ENCODE data around the gene STX18. TPM values are rescaled to one million over a fixed set of nuclear protein-coding genes. Genes with fewer than 3 reads are reported as not detected.
"Not testable (repeated sequence)": the region's sequence is repeated elsewhere in the genome, so short reads cannot be mapped to it uniquely, and the experiment has no call there.

STX18 gene
- total RNA-seq, 1 experiment from 2014 or later, result 36.5 TPM

- intact Hi-C loops (cut with micrococcal nuclease; ENCODE audit: unreplicated experiment), result no loop called here
- CTCF ChIA-PET, result interaction anchor here (0.6 to 1.6 kb wide), 7 partner anchors 8 to 249 kb away, joined by 3 to 9 read pairs (median 6); no protein-coding TSS in a partner anchor
- no peak for DNase-seq
- no peaks in the 10 kb centered on the region for H3K9me3 ChIP-seq
- no peak overlapping the region for H3K27ac Mint-ChIP-seq (ENCODE audit: unreplicated experiment)
- H3K4me3 ChIP-seq (ENCODE audit: low read depth, low read length), result no peak overlapping the region
- POLR2A ChIA-PET, result no interaction called here
- peaks cover 22% of the 10 kb centered on the region for H3K4me1 Mint-ChIP-seq (ENCODE audit: low read depth, unreplicated experiment)
- H3K27me3 ChIP-seq (replicated peaks; ENCODE audit: control insufficient read depth, insufficient read depth, low read length), result no peaks in the 10 kb centered on the region
- no TSS peak for BruUV-seq (replicated peaks)
- no peaks in the 10 kb centered on the region for H3K9me3 Mint-ChIP-seq (ENCODE audit: unreplicated experiment)
- H3K36me3 ChIP-seq (ENCODE audit: control insufficient read depth, insufficient read depth, low read length), result no peaks in the 10 kb centered on the region
- H3K36me3 Mint-ChIP-seq (ENCODE audit: insufficient read depth, unreplicated experiment), result peaks cover 10% of the 10 kb centered on the region
- H3K4me1 ChIP-seq, result peaks cover 20% of the 10 kb centered on the region
- no peaks in the 10 kb centered on the region for H3K27me3 Mint-ChIP-seq (ENCODE audit: insufficient read depth, unreplicated experiment)
- TF ChIP-seq CTCF (IDR thresholded peaks at IDR 0.05; ENCODE audit: insufficient read depth in 1 of 2, low read depth in 1 of 2, low read length in 1 of 2, severe bottlenecking in 1 of 2, unreplicated experiment in 1 of 2), result no peak
- no peak overlapping the region for H3K4me3 Mint-ChIP-seq (ENCODE audit: unreplicated experiment)
These were observed 29.6 kb downstream of the STX18 start for GRCh38 chr4:4512282-4512681.

GRCh38 chr4:4510641-4511040, 31.2 kb downstream of the STX18 start:
- H3K4me3 Mint-ChIP-seq (ENCODE audit: unreplicated experiment); BruUV-seq (replicated peaks); POLR2A ChIA-PET; H3K4me3 ChIP-seq (ENCODE audit: low read depth, low read length); H3K27me3 ChIP-seq (replicated peaks; ENCODE audit: control insufficient read depth, insufficient read depth, low read length); H3K9me3 ChIP-seq; H3K36me3 Mint-ChIP-seq (ENCODE audit: insufficient read depth, unreplicated experiment); intact Hi-C loops (cut with micrococcal nuclease; ENCODE audit: unreplicated experiment); H3K27me3 Mint-ChIP-seq (ENCODE audit: insufficient read depth, unreplicated experiment); H3K9me3 Mint-ChIP-seq (ENCODE audit: unreplicated experiment); H3K36me3 ChIP-seq (ENCODE audit: control insufficient read depth, insufficient read depth, low read length); DNase-seq; H3K27ac Mint-ChIP-seq (ENCODE audit: unreplicated experiment): not testable (repeated sequence)
- CTCF ChIA-PET, result interaction anchor here (1.6 kb wide), 1 partner anchor 22 kb away, joined by 6 read pairs; no protein-coding TSS in a partner anchor
- H3K4me1 Mint-ChIP-seq (ENCODE audit: low read depth, unreplicated experiment), result peaks cover 22% of the 10 kb centered on the region
- H3K4me1 ChIP-seq, result peaks cover 20% of the 10 kb centered on the region

GRCh38 chr4:4509521-4509920, 32.3 kb downstream of the STX18 start:
- peaks cover 22% of the 10 kb centered on the region for H3K4me1 Mint-ChIP-seq (ENCODE audit: low read depth, unreplicated experiment)
- no peaks in the 10 kb centered on the region for H3K27me3 Mint-ChIP-seq (ENCODE audit: insufficient read depth, unreplicated experiment)
- intact Hi-C loops (cut with micrococcal nuclease; ENCODE audit: unreplicated experiment), result no loop called here
- no peak overlapping the region for H3K27ac Mint-ChIP-seq (ENCODE audit: unreplicated experiment)
- no peak overlapping the region for H3K4me3 Mint-ChIP-seq (ENCODE audit: unreplicated experiment)
- ChIA-PET POLR2A (no interaction called here), CTCF (no interaction called here)
- no peak for DNase-seq
- BruUV-seq (replicated peaks), result no TSS peak
- Histone ChIP-seq H3K36me3 (ENCODE audit: control insufficient read depth, insufficient read depth, low read length) (no peaks in the 10 kb centered on the region), H3K4me3 (ENCODE audit: low read depth, low read length) (no peak overlapping the region), H3K4me1 (peaks cover 20% of the 10 kb centered on the region), H3K27me3 (replicated peaks; ENCODE audit: control insufficient read depth, insufficient read depth, low read length) (no peaks in the 10 kb centered on the region), H3K9me3 (no peaks in the 10 kb centered on the region)
- H3K9me3 Mint-ChIP-seq (ENCODE audit: unreplicated experiment), result no peaks in the 10 kb centered on the region
- TF ChIP-seq CTCF (IDR thresholded peaks at IDR 0.05; ENCODE audit: insufficient read depth in 1 of 2, low read depth in 1 of 2, low read length in 1 of 2, severe bottlenecking in 1 of 2, unreplicated experiment in 1 of 2), result no peak
- peaks cover 7% of the 10 kb centered on the region for H3K36me3 Mint-ChIP-seq (ENCODE audit: insufficient read depth, unreplicated experiment)

- no peaks in the 10 kb centered on the region for H3K9me3 ChIP-seq
- H3K4me1 Mint-ChIP-seq (ENCODE audit: low read depth, unreplicated experiment), result peaks cover 22% of the 10 kb centered on the region
- POLR2A ChIA-PET, result no interaction called here
- peaks cover 18% of the 10 kb centered on the region for H3K4me1 ChIP-seq
- CTCF ChIA-PET, result no interaction called here
- DNase-seq, result peak in 1 of 2 experiments; percentile 11
- H3K27me3 ChIP-seq (replicated peaks; ENCODE audit: control insufficient read depth, insufficient read depth, low read length), result no peaks in the 10 kb centered on the region
- TF ChIP-seq CTCF (IDR thresholded peaks at IDR 0.05; ENCODE audit: insufficient read depth in 1 of 2, low read depth in 1 of 2, low read length in 1 of 2, severe bottlenecking in 1 of 2, unreplicated experiment in 1 of 2), result peak; percentile 27 to 41
- BruUV-seq (replicated peaks), result no TSS peak
- peaks cover 4% of the 10 kb centered on the region for H3K36me3 Mint-ChIP-seq (ENCODE audit: insufficient read depth, unreplicated experiment)
- no peak overlapping the region for H3K27ac Mint-ChIP-seq (ENCODE audit: unreplicated experiment)
- no peaks in the 10 kb centered on the region for H3K9me3 Mint-ChIP-seq (ENCODE audit: unreplicated experiment)
- no peaks in the 10 kb centered on the region for H3K27me3 Mint-ChIP-seq (ENCODE audit: insufficient read depth, unreplicated experiment)
- intact Hi-C loops (cut with micrococcal nuclease; ENCODE audit: unreplicated experiment), result no loop called here
- H3K4me3 Mint-ChIP-seq (ENCODE audit: unreplicated experiment), result no peak overlapping the region
- no peaks in the 10 kb centered on the region for H3K36me3 ChIP-seq (ENCODE audit: control insufficient read depth, insufficient read depth, low read length)
- no peak overlapping the region for H3K4me3 ChIP-seq (ENCODE audit: low read depth, low read length)
These were observed 33.9 kb downstream of the STX18 start for GRCh38 chr4:4507923-4508322.
